A549 (cell line): ENCODE results near the gene CACNA1C. TPM values are rescaled to one million over a fixed set of nuclear protein-coding genes. Genes with fewer than 3 reads are reported as not detected.

Source experiments
- ATAC-seq, 2 experiments: fragments of 200-7000 bp in 1 of 2; fragments of >200 bp in 1 of 2; cut with Nextera tagmentation in 1 of 2; cut with Tn5 transposase in 1 of 2; 3 replicates each; pipeline versions ENCODE4 v1.8.0 to v1.9.1; 2018 to 2020; ENCODE audit warnings: mild to moderate bottlenecking in 1 of 2, moderate library complexity in 1 of 2
- CTCF ChIA-PET: fragments of 300-600 bp; sonication (Branson Sonifier 250); formaldehyde crosslinking; extraction: SDS; loops from one replicate; lab custom pipeline; 2021; ENCODE audit warnings: antibody characterized with exemption, inconsistent platforms; lab: Yijun Ruan, JAX
- POLR2A ChIA-PET: fragments of 350-600 bp; formaldehyde crosslinking; extraction: SDS; loops from one replicate; lab custom pipeline; 2021; ENCODE audit warnings: antibody characterized with exemption, inconsistent platforms; lab: Yijun Ruan, JAX
- DNase-seq, 2 experiments: peaks; one replicate each; pipeline versions ENCODE4 v3.0.0 to v3.0.0-alpha.2; 2011 to 2016; ENCODE audit warnings: low read depth in 1 of 2, low spot score in 1 of 2
- FAIRE-seq: peaks from 2 replicates; lab custom pipeline; 2011; peaks lifted over from hg19 to GRCh38; lab: Jason Lieb, UNC
- H3K27ac ChIP-seq, 2 experiments: fragments of >200 bp; sonication (Bioruptor Twin); formaldehyde crosslinking; 3 replicates each; pipeline ENCODE4 v1.5.1; 2016 to 2017
- H3K4me1 ChIP-seq: fragments of >200 bp; sonication (Bioruptor Twin); formaldehyde crosslinking; 3 replicates; pipeline ENCODE4 v1.6.1; 2016
- H3K4me2 ChIP-seq: fragments of >200 bp; sonication (Bioruptor Twin); formaldehyde crosslinking; 3 replicates; pipeline ENCODE4 v1.6.1; 2016
- H3K4me3 ChIP-seq: fragments of >200 bp; sonication (Bioruptor Twin); formaldehyde crosslinking; 3 replicates; pipeline ENCODE4 v1.5.1; 2016
- H3K9me3 ChIP-seq: fragments of >200 bp; sonication (Bioruptor Twin); formaldehyde crosslinking; 3 replicates; pipeline ENCODE4 v1.6.1; 2016
- BHLHE40 ChIP-seq: IDR thresholded peaks from 2 replicates; pipeline ENCODE4 v1.6.1; 2012; ENCODE audit warnings: low read depth, low read length, inconsistent platforms
- CHD2 ChIP-seq: fragments of 150-350 bp; IDR thresholded peaks from 2 replicates; pipeline ENCODE4 v1.6.1; 2014; ENCODE audit warnings: low read length; ENCODE audit not compliant: partially characterized antibody
- EHF ChIP-seq: fragments of 250-450 bp; sonication (Bioruptor Pico); IDR thresholded peaks from 2 replicates; pipeline ENCODE4 v1.5.0; 2020; ENCODE audit warnings: mild to moderate bottlenecking
- EHMT2 ChIP-seq: fragments of 200-600 bp; sonication (generic); IDR thresholded peaks from 2 replicates; pipeline ENCODE4 v1.6.1; 2016; ENCODE audit warnings: antibody characterized with exemption, low read depth, mild to moderate bottlenecking, moderate library complexity
- ESRRA ChIP-seq: fragments of 150-350 bp; IDR thresholded peaks from 2 replicates; pipeline ENCODE4 v1.6.1; 2014; ENCODE audit warnings: mild to moderate bottlenecking, low read length, borderline replicate concordance
- FOXS1 ChIP-seq: fragments of 250-450 bp; sonication (Bioruptor Pico); IDR thresholded peaks from 2 replicates; pipeline ENCODE4 v1.5.0; 2020; ENCODE audit warnings: mild to moderate bottlenecking, moderate library complexity
- HEYL ChIP-seq: fragments of 250-450 bp; sonication (Bioruptor Pico); IDR thresholded peaks from 2 replicates; pipeline ENCODE4 v1.8.0; 2021; ENCODE audit warnings: mild to moderate bottlenecking, moderate library complexity
- HOXB5 ChIP-seq: fragments of 250-450 bp; sonication (Bioruptor Pico); IDR thresholded peaks from 2 replicates; pipeline ENCODE4 v1.5.0; 2020; ENCODE audit warnings: mild to moderate bottlenecking, moderate library complexity
- KDM1A ChIP-seq: fragments of 200-600 bp; sonication (generic); IDR thresholded peaks from 2 replicates; pipeline ENCODE4 v1.6.1; 2016; ENCODE audit warnings: low read depth, mild to moderate bottlenecking
- NR3C1 ChIP-seq: fragments of >200 bp; sonication (Bioruptor Twin); formaldehyde crosslinking; IDR thresholded peaks from 3 replicates; pipeline ENCODE4 v1.6.1; 2017
- POLR2A ChIP-seq: IDR thresholded peaks from 2 replicates; pipeline ENCODE4 v1.6.1; 2012; ENCODE audit warnings: mild to moderate bottlenecking, low read length
- POLR2AphosphoS2 ChIP-seq: conservative IDR thresholded peaks from 2 replicates; pipeline ENCODE4 v1.6.1; 2012; ENCODE audit warnings: low read length, improper control_type of control experiment, inconsistent platforms
- RAD21 ChIP-seq, 2 experiments: fragments of >200 bp in 1 of 2; sonication (Bioruptor Twin) in 1 of 2; formaldehyde crosslinking in 1 of 2; IDR thresholded peaks in 1 of 2; conservative IDR thresholded peaks in 1 of 2; 2 replicates in 1 of 2; 3 replicates in 1 of 2; pipeline ENCODE4 v1.6.1; 2012 to 2018; ENCODE audit warnings: inconsistent platforms in 1 of 2
- RCOR1 ChIP-seq: fragments of 150-350 bp; IDR thresholded peaks from 2 replicates; pipeline ENCODE4 v1.6.1; 2014; ENCODE audit warnings: antibody characterized with exemption, low read length, low read depth
- SREBF2 ChIP-seq: fragments of 450-650 bp; IDR thresholded peaks from 2 replicates; pipeline ENCODE4 v1.6.1; 2014; ENCODE audit warnings: mild to moderate bottlenecking, moderate library complexity
- TFCP2L1 ChIP-seq: fragments of 250-450 bp; sonication (Bioruptor Pico); IDR thresholded peaks from 2 replicates; pipeline ENCODE4 v1.5.0; 2021; ENCODE audit warnings: mild to moderate bottlenecking
- ZNF302 ChIP-seq: fragments of 250-450 bp; sonication (Bioruptor Pico); IDR thresholded peaks from 2 replicates; pipeline ENCODE4 v1.9.0; 2021; ENCODE audit warnings: inconsistent platforms, mild to moderate bottlenecking, moderate library complexity
- ZSCAN20 ChIP-seq: fragments of 250-450 bp; sonication (Bioruptor Pico); IDR thresholded peaks from 2 replicates; pipeline ENCODE4 v1.8.0; 2022; ENCODE audit warnings: mild to moderate bottlenecking, moderate library complexity
- WGBS: methylation state at CpG from one replicate; pipeline ENCODE4 v1.1.6; 2017; ENCODE audit errors: missing lambda C conversion rate; 5-methylcytosine and 5-hydroxymethylcytosine counted together
- polyA plus RNA-seq, 4 experiments: library from polyadenylated mRNA; depleted of rRNA in 3 of 4; stranded (reverse); fragments of >200 nt; fragmentation: RNase III in 1 of 4; extraction: RNeasy Plus Mini Kit Qiagen cat#74134 plus additional on column Dnase treatment in 1 of 4; gene quantifications; 2 replicates in 3 of 4; 3 replicates in 1 of 4; pipeline ENCODE4 v1.2.3, GENCODE V29; 2011 to 2017
- TF ChIP-seq, protein P1 (sequence below): fragments of 250-450 bp; sonication (Bioruptor Pico); IDR thresholded peaks from 2 replicates; pipeline ENCODE4 v1.5.0; 2020; ENCODE audit warnings: low read depth, mild to moderate bottlenecking, moderate library complexity
- TF ChIP-seq, protein P2 (sequence below): IDR thresholded peaks from 2 replicates; pipeline ENCODE4 v1.6.1; 2012; ENCODE audit warnings: low read depth, borderline replicate concordance
- TF ChIP-seq, protein P3 (sequence below): fragments of >200 bp; sonication (Bioruptor Twin); formaldehyde crosslinking; IDR thresholded peaks from 3 replicates; pipeline ENCODE4 v1.6.1; 2016
- TF ChIP-seq, protein P4 (sequence below): fragments of >200 bp; sonication (Bioruptor Twin); formaldehyde crosslinking; IDR thresholded peaks from 2 replicates; pipeline ENCODE4 v1.6.1; 2016
- TF ChIP-seq, protein P5 (sequence below): fragments of 150-350 bp; IDR thresholded peaks from 2 replicates; pipeline ENCODE4 v1.6.1; 2014; ENCODE audit warnings: low read depth, mild to moderate bottlenecking, low read length

Gene CACNA1C
- polyA plus RNA-seq, 2 of the 4 experiments (the other 2 are of a cell fraction) = not detected

DNA sequence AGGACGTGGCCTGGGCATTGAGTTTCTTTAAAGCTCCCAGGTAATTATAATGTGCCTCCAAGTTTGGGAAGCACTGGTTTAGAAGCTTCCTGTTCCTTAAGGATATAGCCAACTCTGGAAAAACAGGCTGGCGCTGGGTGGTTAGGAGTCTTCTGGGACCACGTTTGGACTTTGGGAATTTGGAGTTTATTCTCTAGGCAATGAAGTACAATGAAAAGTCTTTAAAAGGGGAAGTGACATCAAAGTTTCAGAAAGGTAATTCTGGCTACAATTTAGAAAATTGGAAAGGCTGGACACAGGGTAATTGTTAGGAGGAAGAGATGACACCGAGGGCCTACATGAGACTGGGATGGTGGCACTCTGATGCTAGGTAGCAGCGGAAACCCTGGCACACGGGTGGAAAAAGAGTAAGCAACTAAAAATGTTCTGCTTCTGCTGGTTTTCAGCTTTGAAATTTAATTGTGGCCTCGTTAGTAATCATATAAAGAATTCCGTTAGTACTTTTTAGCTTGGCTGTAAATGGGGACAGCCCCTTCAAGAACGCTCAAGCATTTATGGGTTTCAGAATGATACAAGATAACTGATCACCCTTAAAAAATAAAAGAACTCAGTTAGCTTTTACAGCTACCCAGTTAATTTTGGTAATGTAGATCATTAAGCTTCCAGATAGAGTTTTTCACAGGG lies 35.8 kb upstream of the CACNA1C start:
- no peaks in the 10 kb centered on the region; the same call in 2 of the 3 replicates for H3K9me3 ChIP-seq
- no peak for ATAC-seq
- POLR2A ChIA-PET = no interaction called here
- H3K4me2 ChIP-seq = no peak overlapping the region
- CTCF ChIA-PET = interaction anchor here (1.5 to 1.7 kb wide), 3 partner anchors 10 to 19 kb away, joined by 4 to 6 read pairs (median 5); no protein-coding TSS in a partner anchor
- no peaks in the 10 kb centered on the region for H3K4me1 ChIP-seq
- WGBS = 51% methylated on average over 9 of the region's 9 CpGs
- H3K27ac ChIP-seq = no peak overlapping the region
- no peak overlapping the region for H3K4me3 ChIP-seq
- no peak for DNase-seq
- no peak for FAIRE-seq
- TF ChIP-seq ESRRA = no peak
- no peak for TF ChIP-seq EHMT2
- TF ChIP-seq, protein P1, sequence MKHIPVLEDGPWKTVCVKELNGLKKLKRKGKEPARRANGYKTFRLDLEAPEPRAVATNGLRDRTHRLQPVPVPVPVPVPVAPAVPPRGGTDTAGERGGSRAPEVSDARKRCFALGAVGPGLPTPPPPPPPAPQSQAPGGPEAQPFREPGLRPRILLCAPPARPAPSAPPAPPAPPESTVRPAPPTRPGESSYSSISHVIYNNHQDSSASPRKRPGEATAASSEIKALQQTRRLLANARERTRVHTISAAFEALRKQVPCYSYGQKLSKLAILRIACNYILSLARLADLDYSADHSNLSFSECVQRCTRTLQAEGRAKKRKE (CRISPR knock-in tag) = no peak
- no peak for TF ChIP-seq CHD2
- TF ChIP-seq POLR2A = no peak
- TF ChIP-seq RAD21 (conservative IDR thresholded peaks at IDR 0.05 in 1 of 2, IDR thresholded peaks at IDR 0.05 in 1 of 2) = no peak
- TF ChIP-seq, protein P2, sequence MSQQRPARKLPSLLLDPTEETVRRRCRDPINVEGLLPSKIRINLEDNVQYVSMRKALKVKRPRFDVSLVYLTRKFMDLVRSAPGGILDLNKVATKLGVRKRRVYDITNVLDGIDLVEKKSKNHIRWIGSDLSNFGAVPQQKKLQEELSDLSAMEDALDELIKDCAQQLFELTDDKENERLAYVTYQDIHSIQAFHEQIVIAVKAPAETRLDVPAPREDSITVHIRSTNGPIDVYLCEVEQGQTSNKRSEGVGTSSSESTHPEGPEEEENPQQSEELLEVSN = no peak
- TF ChIP-seq ZSCAN20 (CRISPR knock-in tag) = no peak
- TF ChIP-seq, protein P3, sequence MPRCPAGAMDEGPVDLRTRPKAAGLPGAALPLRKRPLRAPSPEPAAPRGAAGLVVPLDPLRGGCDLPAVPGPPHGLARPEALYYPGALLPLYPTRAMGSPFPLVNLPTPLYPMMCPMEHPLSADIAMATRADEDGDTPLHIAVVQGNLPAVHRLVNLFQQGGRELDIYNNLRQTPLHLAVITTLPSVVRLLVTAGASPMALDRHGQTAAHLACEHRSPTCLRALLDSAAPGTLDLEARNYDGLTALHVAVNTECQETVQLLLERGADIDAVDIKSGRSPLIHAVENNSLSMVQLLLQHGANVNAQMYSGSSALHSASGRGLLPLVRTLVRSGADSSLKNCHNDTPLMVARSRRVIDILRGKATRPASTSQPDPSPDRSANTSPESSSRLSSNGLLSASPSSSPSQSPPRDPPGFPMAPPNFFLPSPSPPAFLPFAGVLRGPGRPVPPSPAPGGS = no peak
- TF ChIP-seq FOXS1 = no peak
- TF ChIP-seq HOXB5 (CRISPR knock-in tag) = no peak
- no peak for TF ChIP-seq EHF (CRISPR knock-in tag)
- TF ChIP-seq, protein P4, sequence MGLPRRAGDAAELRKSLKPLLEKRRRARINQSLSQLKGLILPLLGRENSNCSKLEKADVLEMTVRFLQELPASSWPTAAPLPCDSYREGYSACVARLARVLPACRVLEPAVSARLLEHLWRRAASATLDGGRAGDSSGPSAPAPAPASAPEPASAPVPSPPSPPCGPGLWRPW = no peak
- no peak for TF ChIP-seq RCOR1
- no peak for TF ChIP-seq KDM1A
- no peak for TF ChIP-seq BHLHE40
- no peak for TF ChIP-seq POLR2AphosphoS2
- TF ChIP-seq TFCP2L1 (CRISPR knock-in tag) = no peak

DNA sequence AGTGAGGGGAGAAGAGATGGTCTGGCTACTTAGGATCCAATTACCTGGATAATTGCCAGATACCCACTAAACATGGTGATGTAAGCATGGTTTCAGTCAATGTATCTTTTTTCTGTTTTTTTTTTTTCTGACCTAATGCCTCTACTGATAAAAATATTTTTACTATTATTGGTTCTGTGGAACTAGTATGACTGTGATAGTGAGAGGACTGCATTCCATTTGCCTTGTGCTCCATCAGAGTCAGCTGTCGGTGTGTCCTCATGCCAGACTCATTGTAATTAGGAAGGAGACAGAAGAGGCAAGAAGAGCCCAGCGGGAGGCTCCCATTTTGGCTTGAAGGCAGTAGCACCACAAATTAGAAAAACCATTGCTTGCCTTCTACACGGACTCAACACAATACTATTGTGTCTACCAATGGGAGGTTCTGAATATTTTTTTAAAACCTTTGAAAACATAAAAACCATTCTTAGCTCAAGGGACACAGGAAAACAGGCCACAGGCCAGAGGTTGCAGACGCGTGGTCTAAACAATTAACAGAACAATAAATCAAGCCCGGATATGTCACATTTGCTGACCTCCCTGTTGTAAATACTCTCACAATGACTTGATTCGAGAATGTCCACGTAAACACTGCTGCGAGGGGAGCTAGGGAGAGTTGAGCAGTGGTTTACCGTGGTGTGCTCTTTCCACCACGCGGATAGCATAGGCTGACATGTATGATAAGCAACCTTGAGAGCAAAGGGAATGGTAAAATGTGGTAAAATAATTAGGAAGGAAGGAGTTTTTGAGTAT lies 35.0 kb upstream of the CACNA1C start:
- 59% methylated on average over 12 of the region's 12 CpGs for WGBS
- CTCF ChIA-PET = interaction anchor here (1.5 to 1.9 kb wide), 3 partner anchors 10 to 17 kb away, joined by 5 to 8 read pairs (median 6); no protein-coding TSS in a partner anchor

More for the DNA sequence above, 35.0 kb upstream of the CACNA1C start:
- Histone ChIP-seq H3K27ac (no peak overlapping the region), H3K4me2 (no peak overlapping the region), H3K9me3 (no peaks in the 10 kb centered on the region; the same call in 2 of the 3 replicates), H3K4me1 (no peaks in the 10 kb centered on the region), H3K4me3 (no peak overlapping the region)
- no peak for DNase-seq
- FAIRE-seq = no peak
- POLR2A ChIA-PET = no interaction called here
- ATAC-seq = no peak
- TF ChIP-seq ESRRA = no peak
- no peak for TF ChIP-seq RAD21 (conservative IDR thresholded peaks at IDR 0.05 in 1 of 2, IDR thresholded peaks at IDR 0.05 in 1 of 2)
- TF ChIP-seq SREBF2 = no peak
- TF ChIP-seq NR3C1 = no peak
- TF ChIP-seq CHD2 = no peak
- TF ChIP-seq HEYL (CRISPR knock-in tag) = no peak
- TF ChIP-seq ZNF302 (CRISPR knock-in tag) = no peak
- TF ChIP-seq, protein P5, sequence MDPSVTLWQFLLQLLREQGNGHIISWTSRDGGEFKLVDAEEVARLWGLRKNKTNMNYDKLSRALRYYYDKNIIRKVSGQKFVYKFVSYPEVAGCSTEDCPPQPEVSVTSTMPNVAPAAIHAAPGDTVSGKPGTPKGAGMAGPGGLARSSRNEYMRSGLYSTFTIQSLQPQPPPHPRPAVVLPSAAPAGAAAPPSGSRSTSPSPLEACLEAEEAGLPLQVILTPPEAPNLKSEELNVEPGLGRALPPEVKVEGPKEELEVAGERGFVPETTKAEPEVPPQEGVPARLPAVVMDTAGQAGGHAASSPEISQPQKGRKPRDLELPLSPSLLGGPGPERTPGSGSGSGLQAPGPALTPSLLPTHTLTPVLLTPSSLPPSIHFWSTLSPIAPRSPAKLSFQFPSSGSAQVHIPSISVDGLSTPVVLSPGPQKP = no peak
